K562 (cell line): ENCODE results near the gene DGKE. TPM values are rescaled to one million over a fixed set of nuclear protein-coding genes. Genes with fewer than 3 reads are reported as not detected.

Experiments
- ATAC-seq: fragments of 200-7000 bp; cut with Tn5 transposase; 3 replicates; pipeline ENCODE4 v1.9.1; 2020; ENCODE audit warnings: moderate library complexity
- BruUV-seq: library from RNA; stranded (reverse); fragments of 400-500 nt; replicated peaks from 2 replicates; lab custom pipeline; 2021; lab: Mats Ljungman, UMichigan
- CTCF ChIA-PET: fragments of 300-600 bp; formaldehyde crosslinking; extraction: SDS; loops from one replicate; lab custom pipeline; 2021; ENCODE audit warnings: low intra/inter-chr PET ratio; lab: Yijun Ruan, JAX
- POLR2A ChIA-PET: fragments of 300-600, 350-650 bp; sonication (Branson Sonifier 250); formaldehyde crosslinking; extraction: SDS; loops from one replicate; lab custom pipeline; 2021; ENCODE audit warnings: antibody characterized with exemption, inconsistent platforms; lab: Yijun Ruan, JAX
- DNase-seq, 4 experiments: peaks; one replicate each; pipeline versions ENCODE4 v3.0.0 to v3.0.0-alpha.2; 2011 to 2018; ENCODE audit warnings: low spot score in 3 of 4, mixed read lengths in 3 of 4; ENCODE audit errors: extremely low read depth in 1 of 4
- FAIRE-seq: peaks from 2 replicates; lab custom pipeline; 2011; peaks lifted over from hg19 to GRCh38; lab: Jason Lieb, UNC
- H2AFZ ChIP-seq: 2 replicates; pipeline ENCODE4 v1.6.0; 2011; ENCODE audit warnings: low read depth, low read length, control low read depth, inconsistent platforms
- H3K27ac ChIP-seq: fragments of 200-600 bp; 3 replicates; pipeline ENCODE4 v1.8.0; 2011; ENCODE audit warnings: low read depth, mild to moderate bottlenecking, control low read depth, inconsistent platforms, low read length, moderate library complexity, mixed read lengths; ENCODE audit errors: extremely low read depth
- H3K27me3 ChIP-seq, 2 experiments: fragments of 300-600 bp in 1 of 2; 2 replicates in 1 of 2; 3 replicates in 1 of 2; pipeline versions ENCODE4 v1.6.0 to v1.8.0; 2011; ENCODE audit warnings: inconsistent platforms in 2 of 2, low read length in 2 of 2, mild to moderate bottlenecking in 1 of 2, mixed read lengths in 1 of 2, moderate library complexity in 1 of 2; ENCODE audit not compliant: control insufficient read depth in 2 of 2, insufficient read depth in 2 of 2
- H3K36me3 ChIP-seq: fragments of 300-600 bp; 3 replicates; pipeline ENCODE4 v1.8.0; 2011; ENCODE audit warnings: mild to moderate bottlenecking, low read length, inconsistent platforms; ENCODE audit not compliant: control insufficient read depth, insufficient read depth
- H3K4me1 ChIP-seq, 2 experiments: fragments of 200-600 bp in 1 of 2; replicated peaks in 1 of 2; 2 replicates in 1 of 2; 3 replicates in 1 of 2; pipeline versions ENCODE4 v1.5.1 to v1.8.0; 2011; ENCODE audit warnings: inconsistent platforms in 2 of 2, low read length in 2 of 2, mild to moderate bottlenecking in 1 of 2, mixed read lengths in 1 of 2, moderate library complexity in 1 of 2; ENCODE audit not compliant: control insufficient read depth in 2 of 2, insufficient read depth in 2 of 2
- H3K4me2 ChIP-seq: 2 replicates; pipeline ENCODE4 v1.6.1; 2011; ENCODE audit warnings: low read length, control low read depth, inconsistent platforms, mixed read lengths; ENCODE audit not compliant: insufficient read depth
- H3K4me3 ChIP-seq: fragments of 200-600 bp; sonication (generic), shearing (Covaris generic); 2 replicates; pipeline ENCODE4 v1.5.1; 2016; ENCODE audit warnings: control low read depth, inconsistent platforms
- H3K79me2 ChIP-seq: fragments of 200-600 bp; 3 replicates; pipeline ENCODE4 v1.8.0; 2011; ENCODE audit warnings: low read length, inconsistent platforms; ENCODE audit not compliant: control insufficient read depth, insufficient read depth
- H3K9ac ChIP-seq, 2 experiments: 2 replicates each; pipeline versions ENCODE4 v1.6.0 to v1.6.1; 2011; ENCODE audit warnings: low read depth in 2 of 2, low read length in 2 of 2, control low read depth in 1 of 2, inconsistent platforms in 1 of 2, mild to moderate bottlenecking in 1 of 2, mixed read lengths in 1 of 2; ENCODE audit not compliant: insufficient read depth in 1 of 2
- H3K9me1 ChIP-seq: one replicate; pipeline ENCODE4 v1.6.0; 2011; ENCODE audit warnings: inconsistent platforms, mild to moderate bottlenecking, low read length, moderate library complexity; ENCODE audit not compliant: control insufficient read depth, insufficient read depth
- H3K9me3 ChIP-seq: replicated peaks from 2 replicates; pipeline ENCODE4 v1.5.1; 2011; ENCODE audit warnings: low read depth, low read length, inconsistent platforms; ENCODE audit not compliant: control insufficient read depth, insufficient read depth
- H4K20me1 ChIP-seq: replicated peaks from 2 replicates; pipeline ENCODE4 v1.6.1; 2011; ENCODE audit warnings: low read length, inconsistent platforms, mixed read lengths; ENCODE audit not compliant: control insufficient read depth, insufficient read depth
- CEBPB ChIP-seq: fragments of 450-650 bp; IDR thresholded peaks from 2 replicates; pipeline ENCODE4 v1.6.1; 2016; ENCODE audit warnings: missing genetic modification characterization, missing compliant biosample characterization
- CHD1 ChIP-seq: fragments of 200-600 bp; sonication (generic); IDR thresholded peaks from one replicate; pipeline ENCODE4 v1.6.1; 2012; ENCODE audit warnings: mild to moderate bottlenecking, moderate library complexity, low read length, inconsistent platforms
- ELF1 ChIP-seq: fragments of 200-800 bp; sonication (Bioruptor generic); IDR thresholded peaks from 2 replicates; pipeline ENCODE4 v1.6.1; 2016; ENCODE audit warnings: missing genetic modification characterization, missing compliant biosample characterization
- GABPB2 ChIP-seq: fragments of 250-450 bp; sonication (Bioruptor Pico); conservative IDR thresholded peaks from 2 replicates; pipeline ENCODE4 v1.5.1; 2021; ENCODE audit warnings: mild to moderate bottlenecking
- KLF13 ChIP-seq: fragments of 450-650 bp; IDR thresholded peaks from 2 replicates; pipeline ENCODE4 v1.6.1; 2016; ENCODE audit warnings: missing genetic modification characterization, low read depth, mild to moderate bottlenecking, missing compliant biosample characterization, moderate library complexity, borderline replicate concordance
- RBFOX2 ChIP-seq: fragments of 200-400 bp; formaldehyde crosslinking; IDR thresholded peaks from 2 replicates; pipeline ENCODE4 v1.6.1; 2017; ENCODE audit warnings: low read depth, mild to moderate bottlenecking, low read length, moderate library complexity
- RFX1 ChIP-seq: fragments of 450-650 bp; IDR thresholded peaks from 2 replicates; pipeline ENCODE4 v1.6.1; 2016; ENCODE audit warnings: mild to moderate bottlenecking, moderate library complexity
- SMARCE1 ChIP-seq: fragments of 450-650 bp; IDR thresholded peaks from 2 replicates; pipeline ENCODE4 v1.7.1; 2016; ENCODE audit warnings: mild to moderate bottlenecking
- SOX6 ChIP-seq: fragments of 450-650 bp; IDR thresholded peaks from 2 replicates; pipeline ENCODE4 v1.6.1; 2014; ENCODE audit warnings: mild to moderate bottlenecking
- TOE1 ChIP-seq, 2 experiments: fragments of 450-650 bp in 1 of 2; sonication (generic) in 1 of 2; formaldehyde crosslinking in 1 of 2; IDR thresholded peaks; 2 replicates each; pipeline versions ENCODE4 v1.7.1 to v1.8.0; 2016 to 2022; ENCODE audit warnings: borderline replicate concordance in 2 of 2, mild to moderate bottlenecking in 2 of 2, antibody characterized with exemption in 1 of 2, inconsistent platforms in 1 of 2, low read depth in 1 of 2, missing genetic modification reagents in 1 of 2, moderate library complexity in 1 of 2
- ZC3H4 ChIP-seq: sonication (generic); formaldehyde crosslinking; IDR thresholded peaks from 2 replicates; pipeline ENCODE4 v1.9.0; 2021; ENCODE audit warnings: missing genetic modification reagents, borderline replicate concordance
- ZFP1 ChIP-seq: fragments of 450-650 bp; formaldehyde crosslinking; IDR thresholded peaks from 2 replicates; pipeline ENCODE4 v1.4.0; 2020; ENCODE audit warnings: mild to moderate bottlenecking, mixed read lengths
- ZNF76 ChIP-seq: fragments of 250-450 bp; sonication (Bioruptor Pico); IDR thresholded peaks from 2 replicates; pipeline ENCODE4 v1.4.0; 2020; ENCODE audit warnings: mild to moderate bottlenecking, moderate library complexity, borderline replicate concordance
- WGBS: fragments of 100-300 bp; shearing (Covaris generic); methylation state at CpG from one replicate; pipeline ENCODE4 v1.1.6; 2016; ENCODE audit warnings: low coverage, mixed read lengths; ENCODE audit not compliant: insufficient coverage; ENCODE audit errors: missing lambda C conversion rate; 5-methylcytosine and 5-hydroxymethylcytosine counted together
- in situ Hi-C: fragments of 300-500 bp; cut with MboI; formaldehyde crosslinking; loops from 4 replicates; pipeline ENCODE4 v1.15.0; 2018; ENCODE audit warnings: inconsistent platforms, mixed read lengths
- intact Hi-C: fragments of 100-400 bp; cut with micrococcal nuclease; formaldehyde crosslinking; loops from 2 replicates; pipeline ENCODE4 v1.14.2; 2022
- polyA plus RNA-seq, 8 experiments: library from polyadenylated mRNA; depleted of rRNA in 4 of 8; stranded (reverse) in 5 of 8; unstranded in 3 of 8; fragments of >200 nt; fragmentation: Nextera tagmentation in 2 of 8; fragmentation: Illumina TruSeq in 1 of 8; extraction: Ambion mirVana in 2 of 8; extraction: Trizol in 1 of 8; gene quantifications; 2 replicates each; pipeline versions ENCODE4 v1.2.1 to v1.2.3, GENCODE V29; 2011 to 2014; ENCODE audit warnings: inconsistent platforms in 1 of 8, missing spikeins in 1 of 8
- total RNA-seq, 7 experiments: library from RNA; depleted of rRNA in 6 of 7; stranded (reverse); fragments of >200 nt in 6 of 7; fragmentation: Illumina TruSeq in 2 of 7; extraction: Trizol in 2 of 7; gene quantifications; 2 replicates each; pipeline versions ENCODE4 v1.2.1 to v1.2.3, GENCODE V29; 2011 to 2021; ENCODE audit warnings: low replicate concordance in 1 of 7
- TF ChIP-seq, protein P1 (sequence below): sonication (generic); formaldehyde crosslinking; IDR thresholded peaks from 2 replicates; pipeline ENCODE4 v1.8.0; 2023; ENCODE audit warnings: mild to moderate bottlenecking, missing genetic modification reagents
- TF ChIP-seq, protein P2 (sequence below): fragments of 250-450 bp; sonication (Bioruptor Pico); IDR thresholded peaks from 2 replicates; pipeline ENCODE4 v1.8.0; 2021; ENCODE audit warnings: mild to moderate bottlenecking, moderate library complexity

DGKE gene
- total and polyA plus RNA-seq, 9 of the 15 experiments (the other 6 are each of a cell fraction or from before 2014, with no cell fraction given) = 1.3 to 9.9 (median 5.9) TPM

DNA sequence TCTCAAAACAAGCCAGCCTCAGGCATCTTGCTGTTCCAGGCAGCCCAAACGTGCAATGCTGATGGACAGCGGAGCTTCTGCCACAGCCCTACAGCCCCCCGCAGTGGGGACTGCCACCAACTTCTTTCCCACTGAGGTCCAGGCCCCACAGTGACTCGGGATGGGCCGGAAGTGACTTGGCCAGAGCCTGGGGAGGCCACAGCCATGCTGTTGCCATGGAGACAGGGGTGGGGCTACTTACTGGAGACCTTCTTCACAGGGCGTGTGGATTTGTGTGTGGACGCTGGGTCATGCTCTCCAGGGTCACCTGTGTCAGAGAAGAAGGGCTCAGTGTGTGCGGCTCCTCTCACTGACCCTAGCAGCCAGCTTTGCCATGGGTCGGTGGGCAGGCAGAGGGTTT is 64.9 kb downstream of the DGKE start:
- Histone ChIP-seq H3K9ac (no peak overlapping the region; a peak in 1 of 4 replicates), H3K36me3 (peaks cover 90% of the 10 kb centered on the region; the same call in 2 of the 3 replicates), H2AFZ (no peak overlapping the region), H3K4me2 (no peak overlapping the region), H3K4me3 (no peak overlapping the region), H3K4me1 (peaks cover 0 to 4% of the 10 kb centered on the region in 2 experiments; a peak in 1 of 5 replicates), H3K9me1 (peaks cover 5% of the 10 kb centered on the region), H3K27me3 (no peaks in the 10 kb centered on the region), H4K20me1 (no peaks in the 10 kb centered on the region; the same call in none of the 2 replicates), H3K27ac (no peak overlapping the region), H3K9me3 (no peaks in the 10 kb centered on the region), H3K79me2 (no peaks in the 10 kb centered on the region)
- in situ Hi-C loops = no loop called here
- FAIRE-seq (no peak), DNase-seq (peak; percentile 39 to 67 (median 56)), ATAC-seq (peak; percentile 77)
- POLR2A ChIA-PET = interaction anchor here (0.6 to 3.0 kb wide), 4 partner anchors 9 to 27 kb away, joined by 3 to 12 read pairs (median 4); no protein-coding TSS in a partner anchor
- intact Hi-C loops = no loop called here
- TF ChIP-seq RFX1 (peak; percentile 93), ZNF76 (CRISPR knock-in tag) (no peak), TOE1 (IDR thresholded peaks at IDR 0.05; ENCODE audit: borderline replicate concordance) (no peak), TOE1 (CRISPR knock-in tag; IDR thresholded peaks at IDR 0.05; ENCODE audit: borderline replicate concordance, low read depth) (no peak), SMARCE1 (no peak), ELF1 (no peak), CHD1 (no peak), SOX6 (no peak), ZFP1 (no peak), RBFOX2 (peak; percentile 40; the same call in 1 of the 2 replicates), KLF13 (tag) (no peak), CEBPB (no peak), ZC3H4 (CRISPR knock-in tag) (no peak), GABPB2 (CRISPR knock-in tag) (no peak)
- TF ChIP-seq, protein P1, sequence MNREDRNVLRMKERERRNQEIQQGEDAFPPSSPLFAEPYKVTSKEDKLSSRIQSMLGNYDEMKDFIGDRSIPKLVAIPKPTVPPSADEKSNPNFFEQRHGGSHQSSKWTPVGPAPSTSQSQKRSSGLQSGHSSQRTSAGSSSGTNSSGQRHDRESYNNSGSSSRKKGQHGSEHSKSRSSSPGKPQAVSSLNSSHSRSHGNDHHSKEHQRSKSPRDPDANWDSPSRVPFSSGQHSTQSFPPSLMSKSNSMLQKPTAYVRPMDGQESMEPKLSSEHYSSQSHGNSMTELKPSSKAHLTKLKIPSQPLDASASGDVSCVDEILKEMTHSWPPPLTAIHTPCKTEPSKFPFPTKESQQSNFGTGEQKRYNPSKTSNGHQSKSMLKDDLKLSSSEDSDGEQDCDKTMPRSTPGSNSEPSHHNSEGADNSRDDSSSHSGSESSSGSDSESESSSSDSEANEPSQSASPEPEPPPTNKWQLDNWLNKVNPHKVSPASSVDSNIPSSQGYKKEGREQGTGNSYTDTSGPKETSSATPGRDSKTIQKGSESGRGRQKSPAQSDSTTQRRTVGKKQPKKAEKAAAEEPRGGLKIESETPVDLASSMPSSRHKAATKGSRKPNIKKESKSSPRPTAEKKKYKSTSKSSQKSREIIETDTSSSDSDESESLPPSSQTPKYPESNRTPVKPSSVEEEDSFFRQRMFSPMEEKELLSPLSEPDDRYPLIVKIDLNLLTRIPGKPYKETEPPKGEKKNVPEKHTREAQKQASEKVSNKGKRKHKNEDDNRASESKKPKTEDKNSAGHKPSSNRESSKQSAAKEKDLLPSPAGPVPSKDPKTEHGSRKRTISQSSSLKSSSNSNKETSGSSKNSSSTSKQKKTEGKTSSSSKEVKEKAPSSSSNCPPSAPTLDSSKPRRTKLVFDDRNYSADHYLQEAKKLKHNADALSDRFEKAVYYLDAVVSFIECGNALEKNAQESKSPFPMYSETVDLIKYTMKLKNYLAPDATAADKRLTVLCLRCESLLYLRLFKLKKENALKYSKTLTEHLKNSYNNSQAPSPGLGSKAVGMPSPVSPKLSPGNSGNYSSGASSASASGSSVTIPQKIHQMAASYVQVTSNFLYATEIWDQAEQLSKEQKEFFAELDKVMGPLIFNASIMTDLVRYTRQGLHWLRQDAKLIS (CRISPR knock-in tag) = no peak
- TF ChIP-seq, protein P2, sequence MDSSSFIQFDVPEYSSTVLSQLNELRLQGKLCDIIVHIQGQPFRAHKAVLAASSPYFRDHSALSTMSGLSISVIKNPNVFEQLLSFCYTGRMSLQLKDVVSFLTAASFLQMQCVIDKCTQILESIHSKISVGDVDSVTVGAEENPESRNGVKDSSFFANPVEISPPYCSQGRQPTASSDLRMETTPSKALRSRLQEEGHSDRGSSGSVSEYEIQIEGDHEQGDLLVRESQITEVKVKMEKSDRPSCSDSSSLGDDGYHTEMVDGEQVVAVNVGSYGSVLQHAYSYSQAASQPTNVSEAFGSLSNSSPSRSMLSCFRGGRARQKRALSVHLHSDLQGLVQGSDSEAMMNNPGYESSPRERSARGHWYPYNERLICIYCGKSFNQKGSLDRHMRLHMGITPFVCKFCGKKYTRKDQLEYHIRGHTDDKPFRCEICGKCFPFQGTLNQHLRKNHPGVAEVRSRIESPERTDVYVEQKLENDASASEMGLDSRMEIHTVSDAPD (CRISPR knock-in tag) = no peak
- BruUV-seq = no TSS peak
- CTCF ChIA-PET = no interaction called here
- WGBS = 58% methylated on average over 9 of the region's 9 CpGs
